NCI-H187 treated with DMSO at 0.1 percent for 48 hours (cell line): Measurements from ENCODE around the gene GBP1.

ENCODE experiments used
- DNase-seq: peaks from one replicate; lab custom pipeline; 2025; lab: John Stamatoyannopoulos, UW

Gene GBP1

DNA sequence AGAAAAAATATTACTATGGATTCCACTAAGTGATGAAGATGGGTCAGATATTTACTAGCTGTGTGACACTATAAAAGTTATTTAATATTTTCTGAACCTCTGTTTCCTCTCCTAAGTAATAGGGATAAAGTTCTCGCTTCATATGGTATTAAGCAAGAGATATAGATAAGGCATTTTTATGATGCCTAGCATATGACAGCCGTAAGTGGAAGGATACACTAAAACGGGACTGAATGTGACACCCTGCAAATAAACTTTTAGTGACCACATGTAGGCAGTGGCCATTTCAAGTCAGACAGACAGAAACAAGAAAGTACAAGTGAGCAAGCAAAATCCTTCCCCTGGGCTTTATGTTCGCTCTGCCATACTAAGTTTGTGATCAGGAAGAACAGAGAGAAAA is 56.5 kb downstream of the GBP1 start:
- no peak for DNase-seq

DNA sequence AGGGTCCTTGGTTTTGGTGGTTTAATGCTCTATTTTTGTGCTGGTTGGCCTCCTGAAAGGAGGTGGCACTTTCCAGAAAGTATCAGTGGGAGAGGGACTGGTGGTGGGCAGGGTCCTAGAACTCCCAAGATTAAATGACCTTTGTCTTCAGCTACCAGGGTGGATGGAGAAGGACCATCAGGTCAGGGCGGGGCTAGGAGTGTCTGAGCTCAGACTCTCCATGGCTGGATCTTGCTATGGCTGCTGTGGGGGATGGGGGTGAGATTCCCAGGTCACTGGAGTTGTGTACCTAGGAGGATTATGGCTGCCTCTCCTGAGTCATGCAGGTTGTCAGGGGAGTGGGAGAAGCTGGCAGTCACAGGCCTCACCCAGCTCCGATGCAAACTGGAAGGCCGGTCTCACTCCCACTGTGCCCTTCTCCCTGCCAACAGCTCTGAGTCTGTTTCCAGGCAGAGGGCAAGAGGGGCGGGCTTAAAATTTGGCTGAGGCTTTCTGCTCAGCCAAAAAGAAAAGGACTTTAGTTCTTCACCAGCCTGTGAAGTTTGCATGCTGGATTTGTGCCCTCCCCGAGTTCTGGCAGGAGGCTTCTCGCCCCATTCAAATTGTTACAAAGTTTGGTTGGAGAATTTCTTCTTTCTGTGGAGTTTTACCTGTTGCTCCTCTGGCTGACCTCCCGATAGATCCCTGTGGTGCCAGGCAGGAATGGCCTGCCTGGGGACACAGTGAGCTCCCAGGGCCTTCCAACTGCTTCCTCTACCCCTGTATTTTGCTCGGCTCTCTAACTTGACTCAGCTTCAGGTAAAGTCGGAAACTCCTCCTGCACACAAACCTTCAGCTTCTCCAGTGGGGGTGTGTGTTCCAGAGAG is 59.5 kb downstream of the GBP1 start:
- DNase-seq: no peak
